NB4 (cell line): ENCODE data around the gene GNMT.
"Not testable (repeated sequence)": the region's sequence is repeated elsewhere in the genome, so short reads cannot be mapped to it uniquely, and the experiment has no call there.

ENCODE experiments used
- DNase-seq: peaks from one replicate; pipeline ENCODE4 v3.0.0; 2010; ENCODE audit warnings: low read depth
- H3K4me3 ChIP-seq: one replicate; pipeline ENCODE4 v1.5.1; 2011; ENCODE audit warnings: mild to moderate bottlenecking, low read depth, low read length, moderate library complexity
- MYC ChIP-seq: IDR thresholded peaks from 2 replicates; pipeline ENCODE4 v1.6.1; 2011; ENCODE audit warnings: low read depth, low read length
- POLR2A ChIP-seq: IDR thresholded peaks from 2 replicates; pipeline ENCODE4 v1.6.1; 2011; ENCODE audit warnings: mild to moderate bottlenecking; ENCODE audit not compliant: insufficient read length; ENCODE audit errors: extremely low read depth
- TF ChIP-seq, protein P1 (sequence below): IDR thresholded peaks from one replicate; pipeline ENCODE4 v1.5.1; 2012; ENCODE audit warnings: low read depth, low read length
- TF ChIP-seq, protein P2 (sequence below): IDR thresholded peaks from 2 replicates; pipeline ENCODE4 v1.6.1; 2011; ENCODE audit warnings: low read depth, low read length

Gene GNMT

DNA sequence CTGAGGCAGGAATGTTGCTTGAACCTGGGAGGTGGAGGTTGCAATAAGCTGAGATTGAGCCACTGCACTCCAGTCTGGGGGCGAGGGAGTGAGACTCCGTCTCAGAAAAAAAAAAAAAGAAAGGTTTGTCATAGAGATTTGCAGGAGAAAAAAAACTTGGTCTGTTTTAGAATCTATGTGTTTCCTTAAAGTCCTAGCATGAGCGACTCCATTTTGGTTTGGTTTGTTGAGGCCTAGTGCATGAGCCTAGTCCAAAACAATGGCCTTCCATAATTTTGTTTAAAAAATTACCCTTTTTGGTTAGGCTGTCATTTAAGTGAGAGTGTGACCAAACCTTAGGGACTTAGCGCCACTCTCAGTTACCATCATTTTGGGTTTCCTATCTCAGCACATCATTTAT, 8.2 kb upstream of the GNMT start:
- no peak overlapping the region for H3K4me3 ChIP-seq
- TF ChIP-seq POLR2A = no peak
- no peak for TF ChIP-seq MYC
- TF ChIP-seq, protein P1, sequence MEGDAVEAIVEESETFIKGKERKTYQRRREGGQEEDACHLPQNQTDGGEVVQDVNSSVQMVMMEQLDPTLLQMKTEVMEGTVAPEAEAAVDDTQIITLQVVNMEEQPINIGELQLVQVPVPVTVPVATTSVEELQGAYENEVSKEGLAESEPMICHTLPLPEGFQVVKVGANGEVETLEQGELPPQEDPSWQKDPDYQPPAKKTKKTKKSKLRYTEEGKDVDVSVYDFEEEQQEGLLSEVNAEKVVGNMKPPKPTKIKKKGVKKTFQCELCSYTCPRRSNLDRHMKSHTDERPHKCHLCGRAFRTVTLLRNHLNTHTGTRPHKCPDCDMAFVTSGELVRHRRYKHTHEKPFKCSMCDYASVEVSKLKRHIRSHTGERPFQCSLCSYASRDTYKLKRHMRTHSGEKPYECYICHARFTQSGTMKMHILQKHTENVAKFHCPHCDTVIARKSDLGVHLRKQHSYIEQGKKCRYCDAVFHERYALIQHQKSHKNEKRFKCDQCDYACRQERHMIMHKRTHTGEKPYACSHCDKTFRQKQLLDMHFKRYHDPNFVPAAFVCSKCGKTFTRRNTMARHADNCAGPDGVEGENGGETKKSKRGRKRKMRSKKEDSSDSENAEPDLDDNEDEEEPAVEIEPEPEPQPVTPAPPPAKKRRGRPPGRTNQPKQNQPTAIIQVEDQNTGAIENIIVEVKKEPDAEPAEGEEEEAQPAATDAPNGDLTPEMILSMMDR = no peak
- TF ChIP-seq, protein P2, sequence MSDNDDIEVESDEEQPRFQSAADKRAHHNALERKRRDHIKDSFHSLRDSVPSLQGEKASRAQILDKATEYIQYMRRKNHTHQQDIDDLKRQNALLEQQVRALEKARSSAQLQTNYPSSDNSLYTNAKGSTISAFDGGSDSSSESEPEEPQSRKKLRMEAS = no peak
- no peak for DNase-seq

DNA sequence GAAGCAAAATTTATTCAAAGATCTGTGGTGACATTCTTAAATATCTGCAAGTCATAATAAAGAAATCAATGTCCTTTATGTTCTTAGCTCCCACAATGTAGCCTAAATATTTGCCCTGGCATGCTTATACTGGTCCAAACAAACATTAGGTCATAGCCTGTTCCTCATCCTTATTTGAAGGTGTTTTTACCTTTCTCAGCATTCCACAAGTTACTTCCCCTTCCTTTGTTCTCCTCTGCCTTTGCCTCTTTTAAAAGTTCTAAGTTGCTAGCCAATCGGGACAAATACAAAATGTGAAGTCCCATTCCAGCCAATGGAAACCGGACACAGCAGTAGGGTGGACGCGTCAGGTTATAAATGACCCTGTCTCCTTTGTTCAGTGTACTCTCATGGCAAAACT, 6.1 kb upstream of the GNMT start:
- DNase-seq = not testable (repeated sequence)

DNA sequence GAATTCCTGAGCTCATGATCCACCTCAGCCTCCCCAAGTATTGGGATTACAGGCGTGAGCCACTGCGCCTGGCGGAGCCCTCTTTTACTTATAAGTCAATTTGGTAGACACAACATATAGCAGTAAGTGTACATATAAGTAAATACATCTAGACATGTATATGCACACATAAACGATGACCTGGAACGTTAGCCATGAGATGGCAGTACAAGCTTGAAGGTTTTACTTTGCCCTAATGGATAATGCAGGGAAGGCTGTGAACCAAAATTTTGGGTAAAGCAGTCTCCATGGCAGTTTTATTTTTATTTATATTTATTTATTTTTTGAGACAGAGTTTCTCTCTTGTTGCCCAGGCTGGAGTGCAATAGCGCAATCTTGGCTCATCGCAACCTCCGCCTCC, 2.4 kb upstream of the GNMT start:
- no peak overlapping the region for H3K4me3 ChIP-seq
- DNase-seq = no peak
- TF ChIP-seq, protein P2 = no peak
- TF ChIP-seq, protein P1 = no peak
- no peak for TF ChIP-seq MYC
- no peak for TF ChIP-seq POLR2A

More for the DNA sequence above, 6.1 kb upstream of the GNMT start:
- H3K4me3 ChIP-seq = not testable (repeated sequence)

DNA sequence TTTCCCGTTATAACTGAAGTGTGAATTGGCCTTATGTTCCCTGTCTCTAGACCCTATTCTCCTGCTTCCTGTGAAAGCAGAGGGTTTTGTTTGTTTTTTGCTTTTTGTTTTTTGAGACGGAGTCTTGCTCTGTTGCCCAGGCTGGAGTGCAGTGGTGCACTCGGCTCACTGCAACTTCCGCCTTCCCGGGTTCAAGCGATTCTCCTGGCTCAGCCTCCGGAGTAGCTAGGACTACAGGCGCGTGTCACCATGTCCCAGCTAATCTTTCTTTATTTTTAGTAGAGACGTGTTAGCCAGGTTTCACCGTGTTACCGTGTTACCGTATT, 674 bp upstream of the GNMT start:
- H3K4me3 ChIP-seq = no peak overlapping the region
- TF ChIP-seq MYC (no peak), POLR2A (no peak)
- TF ChIP-seq, protein P1 = no peak
- TF ChIP-seq, protein P2 = no peak
- DNase-seq = no peak

DNA sequence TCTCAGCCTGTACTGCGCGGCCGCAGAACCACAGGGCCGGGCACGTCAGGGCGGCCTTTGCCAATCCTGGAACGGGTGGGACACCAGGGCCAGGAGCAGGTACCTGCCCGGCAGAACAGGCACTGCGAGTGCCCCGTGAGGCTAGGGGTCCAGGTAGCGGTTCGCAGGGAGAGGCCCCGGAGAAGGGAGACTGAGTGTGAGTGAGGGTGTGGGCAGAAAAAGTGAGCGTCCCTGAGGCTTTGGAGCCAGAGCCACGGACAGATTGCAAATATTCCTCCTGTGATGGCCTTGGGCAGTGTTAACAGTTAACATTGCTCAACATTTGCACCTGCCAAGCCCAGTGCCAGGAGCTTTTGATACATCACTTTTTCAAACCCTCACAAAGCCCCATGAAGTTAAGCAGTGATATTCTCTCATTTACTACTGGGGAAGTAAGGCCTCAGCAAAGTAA, 491 bp downstream of the GNMT start:
- no peak overlapping the region for H3K4me3 ChIP-seq
- DNase-seq = no peak
- no peak for TF ChIP-seq POLR2A
- TF ChIP-seq, protein P1 = no peak
- TF ChIP-seq MYC = no peak
- TF ChIP-seq, protein P2 = no peak

DNA sequence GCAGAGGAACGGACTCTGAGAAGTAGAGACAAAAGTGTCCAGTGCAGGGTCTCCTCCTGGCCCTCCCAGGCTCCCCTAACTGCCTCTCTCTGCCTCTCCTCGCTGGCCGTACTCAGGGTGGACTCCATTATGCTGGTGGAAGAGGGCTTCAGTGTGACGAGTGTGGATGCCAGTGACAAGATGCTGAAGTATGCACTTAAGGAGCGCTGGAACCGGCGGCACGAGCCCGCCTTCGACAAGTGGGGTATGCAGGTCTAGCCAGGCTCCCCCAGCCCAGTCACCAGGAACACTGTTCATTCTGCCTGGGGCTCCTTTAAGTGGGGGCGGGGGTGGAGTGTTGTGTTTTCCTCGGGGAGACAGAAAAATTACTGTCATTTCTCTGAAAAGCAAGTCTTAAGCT, 1.5 kb downstream of the GNMT start:
- no peak for DNase-seq
- no peak overlapping the region for H3K4me3 ChIP-seq
- TF ChIP-seq, protein P2 = no peak
- TF ChIP-seq POLR2A (no peak), MYC (no peak)
- TF ChIP-seq, protein P1 = no peak
